SIG-M5 treated with dmso at 0.1 percent for 504 hours (cell line): ENCODE results near the gene ARID3C.
"Not testable (repeated sequence)": the region's sequence is repeated elsewhere in the genome, so short reads cannot be mapped to it uniquely, and the experiment has no call there.

Experiments used
- DNase-seq: peaks from one replicate; lab custom pipeline; 2025; ENCODE audit not compliant: unreplicated experiment; lab: John Stamatoyannopoulos, UW

ARID3C gene

DNA sequence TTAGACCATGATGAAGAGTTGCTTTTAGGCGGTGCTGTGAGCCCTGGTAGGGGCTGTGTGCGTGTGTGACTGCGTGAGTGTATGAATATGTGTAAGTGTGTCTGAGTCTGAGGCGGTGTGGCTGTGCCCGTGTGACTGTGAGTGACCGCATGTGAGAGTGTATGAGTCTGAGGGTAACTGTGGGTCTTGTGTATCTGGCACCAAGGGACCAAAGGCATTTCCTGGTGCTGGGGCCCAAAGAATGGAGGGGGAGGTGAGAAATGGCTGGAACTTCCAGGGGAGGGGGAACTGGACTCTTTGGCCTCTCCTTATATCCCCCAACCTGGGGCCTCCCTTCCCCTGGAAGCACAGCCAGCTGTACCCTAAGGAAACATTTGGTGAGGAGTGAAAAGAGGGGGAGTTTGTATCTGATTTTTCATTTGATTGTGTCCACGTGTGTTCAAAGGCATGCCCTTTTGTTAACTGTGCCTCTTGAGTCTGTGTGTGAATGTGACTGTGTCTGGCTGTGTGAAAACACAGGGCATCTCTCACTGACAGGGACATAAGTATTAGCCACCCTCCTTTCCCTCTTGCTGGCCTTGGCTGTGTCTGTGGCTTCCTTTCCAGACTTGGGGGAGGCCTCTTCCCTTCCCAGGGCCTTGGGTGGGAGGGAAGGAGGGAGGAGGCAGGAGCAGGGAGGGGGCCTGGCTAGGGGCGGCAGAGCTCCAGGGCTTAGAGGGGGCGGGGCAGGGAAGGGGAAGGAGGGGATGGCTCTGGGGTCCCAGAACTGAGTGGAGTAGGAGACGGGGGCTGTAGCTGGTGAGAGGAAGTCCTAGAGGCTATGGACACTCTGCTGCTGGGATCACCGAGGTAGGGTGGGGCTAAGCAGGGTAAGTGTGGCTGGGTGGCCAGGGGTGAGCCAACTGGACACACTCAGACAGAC lies 24.5 kb upstream of the ARID3C start:
- DNase-seq = no peak

- DNase-seq = no peak
Measured at GRCh38 chr9:34652602-34653000, 23.7 kb upstream of the ARID3C start.

GRCh38 chr9:34651876-34652601 lies 23.2 kb upstream of the ARID3C start, which contains the start of gene IL11RA:
Gene IL11RA, plus strand, starts transcription at chr9:34652185. Its CDS starts 3,033 bp downstream, at chr9:34655218.
- DNase-seq = no peak

DNA sequence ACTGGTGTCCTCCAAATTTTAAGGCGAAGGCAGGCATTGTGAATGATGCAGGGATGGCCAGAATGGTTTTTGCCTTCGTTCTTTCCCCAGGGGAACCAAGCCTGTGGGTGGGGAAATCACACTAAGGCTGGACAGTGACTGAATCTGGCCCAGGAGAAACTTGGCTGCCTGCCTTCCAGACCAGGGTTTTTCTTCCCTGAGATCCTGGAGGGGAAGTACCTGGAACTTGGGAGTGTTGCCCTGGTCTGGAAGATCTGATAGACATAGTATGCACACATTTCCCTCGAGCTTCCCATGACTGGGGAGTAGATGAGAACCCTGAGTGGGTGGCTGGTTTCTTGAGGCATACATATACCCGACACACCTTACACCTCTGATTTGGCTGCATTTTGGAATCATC lies 22.5 kb upstream of the ARID3C start:
- no peak for DNase-seq

DNA sequence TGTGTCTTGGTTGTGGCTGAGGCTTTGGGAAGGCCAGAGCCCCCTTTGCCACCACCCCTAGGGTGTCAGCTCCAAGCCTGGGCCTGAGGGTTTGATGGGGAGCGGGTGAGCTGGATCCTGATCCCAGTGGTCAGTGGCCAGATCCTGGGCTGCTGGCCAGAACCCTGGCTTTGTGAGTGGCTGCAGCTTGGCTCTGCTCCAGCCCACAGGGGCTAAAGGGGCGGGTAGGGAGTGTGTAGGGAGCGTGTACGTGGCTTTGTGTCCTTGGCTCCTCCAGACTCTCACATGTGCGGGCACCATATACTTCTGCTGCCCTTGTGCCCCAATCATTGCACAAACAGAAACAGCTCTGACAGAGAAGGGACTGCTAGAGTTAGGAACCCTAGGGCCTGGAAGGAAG lies 21.9 kb upstream of the ARID3C start:
- no peak for DNase-seq

GRCh38 chr9:34648673-34649072 lies 19.8 kb upstream of the ARID3C start:
- DNase-seq = no peak

GRCh38 chr9:34647651-34648050 lies 18.8 kb upstream of the ARID3C start:
- DNase-seq = no peak

DNA sequence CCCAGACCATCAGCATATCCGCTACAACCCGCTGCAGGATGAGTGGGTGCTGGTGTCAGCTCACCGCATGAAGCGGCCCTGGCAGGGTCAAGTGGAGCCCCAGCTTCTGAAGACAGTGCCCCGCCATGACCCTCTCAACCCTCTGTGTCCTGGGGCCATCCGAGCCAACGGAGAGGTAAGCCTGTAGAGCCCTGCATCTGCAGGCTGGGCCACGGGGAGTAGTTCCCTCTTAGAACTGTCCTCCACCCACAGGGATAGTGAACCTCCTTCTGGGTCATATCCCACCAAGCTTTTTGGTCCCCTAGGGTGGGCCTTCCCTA lies 18.2 kb upstream of the ARID3C start:
- DNase-seq = no peak

DNA sequence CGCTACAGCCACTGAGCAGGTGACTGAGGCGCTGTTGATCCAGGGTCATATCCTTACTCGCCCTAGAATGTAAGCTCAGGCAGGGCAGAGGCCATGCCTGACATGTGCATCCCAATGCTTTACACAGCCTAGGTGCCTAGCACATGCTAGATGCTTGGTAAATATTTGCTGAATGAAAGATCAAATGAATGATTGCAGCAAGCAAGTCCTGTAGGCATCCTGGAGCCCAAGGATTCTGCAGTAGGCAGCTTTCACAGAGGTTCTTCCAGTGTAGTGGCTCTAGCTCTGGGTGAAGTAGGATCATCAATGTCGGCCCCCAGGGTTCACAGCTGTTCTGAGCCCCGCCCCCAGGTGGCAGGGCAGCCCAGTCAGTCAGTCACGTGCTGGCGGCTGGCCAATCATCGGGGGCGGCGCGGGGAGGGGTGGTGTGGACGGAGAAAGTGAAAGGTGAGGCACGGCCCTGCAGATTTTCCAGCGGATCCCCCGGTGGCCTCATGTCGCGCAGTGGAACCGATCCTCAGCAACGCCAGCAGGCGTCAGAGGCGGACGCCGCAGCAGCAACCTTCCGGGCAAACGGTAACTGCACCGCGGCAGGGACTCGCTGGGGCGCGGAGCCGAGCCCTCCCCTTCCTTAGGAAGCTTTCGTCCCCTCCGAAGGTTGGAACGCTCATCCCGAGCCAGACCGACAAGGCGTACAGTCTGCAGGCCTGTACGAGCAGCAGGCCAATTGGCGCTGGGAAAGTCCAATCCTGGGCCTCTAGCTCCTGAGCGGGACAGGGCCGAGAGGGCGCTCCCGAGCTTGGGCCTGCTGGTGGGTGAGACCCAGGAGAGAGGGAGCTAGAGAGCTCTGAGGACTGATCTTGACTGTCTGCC lies 17.6 kb upstream of the ARID3C start, which contains the start of gene GALT:
Gene GALT, plus strand, starts transcription at position 465 of the 873 bp plus-strand sequence. Its CDS starts 30 bp downstream, at position 495.
- peak; percentile 83 for DNase-seq

GRCh38 chr9:34644766-34645314 lies 16.0 kb upstream of the ARID3C start:
- no peak for DNase-seq

DNA sequence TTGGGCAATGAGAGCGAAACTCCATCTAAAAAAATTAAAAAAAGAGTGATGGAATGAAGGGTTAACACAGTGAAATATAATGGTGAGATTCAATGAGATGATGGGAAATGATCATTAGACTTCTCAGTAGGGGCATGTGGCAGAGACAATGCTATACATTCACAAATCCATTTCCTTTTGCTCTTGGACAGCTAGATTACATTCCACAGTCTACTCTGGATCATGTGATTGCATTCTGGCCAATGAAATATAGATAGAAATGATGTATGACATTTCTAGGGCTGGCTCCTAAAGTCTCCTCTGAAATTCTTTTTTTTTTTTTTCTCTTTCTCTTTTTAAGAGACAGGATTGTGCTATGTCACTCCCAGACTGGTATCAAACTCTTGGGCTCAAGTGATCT lies 13.8 kb upstream of the ARID3C start:
- no peak for DNase-seq

DNA sequence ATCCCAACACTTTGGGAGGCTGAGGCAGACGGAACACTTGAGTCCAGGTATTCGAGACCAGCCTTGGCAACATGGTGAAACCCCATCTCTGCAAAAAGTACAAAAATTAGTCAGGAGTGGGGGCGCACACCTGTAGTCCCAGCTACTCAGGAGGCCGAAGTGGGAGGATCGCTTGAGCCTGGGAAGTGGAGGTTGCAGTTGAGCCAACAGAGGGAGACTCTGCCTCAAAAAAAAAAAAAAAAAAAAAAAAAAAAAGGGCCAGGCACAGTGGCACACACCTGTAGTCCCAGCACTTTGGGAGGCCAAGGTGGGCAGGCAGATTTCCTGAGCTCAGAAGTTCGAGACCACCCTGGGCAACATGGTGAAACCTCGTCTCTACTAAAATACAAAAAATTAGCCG lies 10.5 kb upstream of the ARID3C start:
- DNase-seq = not testable (repeated sequence)

GRCh38 chr9:34638138-34638445 lies 9.2 kb upstream of the ARID3C start:
- DNase-seq = no peak

DNA sequence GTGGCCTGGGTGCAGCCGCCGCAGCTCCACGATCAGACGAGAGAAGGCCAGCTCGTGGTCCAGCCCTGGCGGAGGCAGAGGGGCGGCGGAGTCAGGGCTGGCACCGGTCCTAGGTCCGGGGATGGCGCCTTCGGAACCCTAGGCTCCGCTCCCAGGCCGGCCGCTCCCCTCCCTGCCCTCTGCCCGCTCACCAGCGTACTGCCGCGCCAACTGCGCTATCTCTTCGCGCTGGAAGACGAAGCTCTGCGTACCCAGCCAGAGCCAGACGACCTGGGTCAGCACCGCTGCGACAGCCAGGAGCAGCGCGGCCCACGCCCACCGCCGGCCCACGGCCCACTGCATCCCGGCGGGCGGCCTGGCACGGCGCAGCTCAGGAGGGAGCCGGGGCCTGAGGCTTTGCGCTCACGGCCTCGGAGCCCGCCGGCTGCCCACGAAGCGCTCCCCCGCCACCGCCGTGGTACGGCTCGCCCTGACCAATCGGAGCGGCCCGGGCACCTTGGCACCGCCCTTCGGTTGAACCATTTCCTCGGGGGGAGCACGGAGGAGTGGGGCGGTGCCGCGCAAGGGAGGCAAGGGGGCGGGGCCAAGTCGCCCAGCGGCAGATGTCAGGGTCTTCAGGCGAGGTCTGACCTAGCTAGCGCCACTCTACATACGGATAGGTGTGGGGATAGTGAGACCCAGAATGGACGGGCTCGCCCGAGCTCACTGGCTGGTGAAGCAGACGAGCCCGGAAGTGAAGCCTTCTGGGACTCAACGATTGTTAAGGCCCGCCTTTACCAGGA lies 8.7 kb upstream of the ARID3C start, which contains the start of gene SIGMAR1:
Gene SIGMAR1, minus strand, starts transcription at position 432 of the 782 bp plus-strand sequence. Its CDS starts 90 bp downstream, at position 342.
- DNase-seq = peak; percentile 77

GRCh38 chr9:34636791-34637355 lies 8.0 kb upstream of the ARID3C start:
- DNase-seq = peak; percentile 30

DNA sequence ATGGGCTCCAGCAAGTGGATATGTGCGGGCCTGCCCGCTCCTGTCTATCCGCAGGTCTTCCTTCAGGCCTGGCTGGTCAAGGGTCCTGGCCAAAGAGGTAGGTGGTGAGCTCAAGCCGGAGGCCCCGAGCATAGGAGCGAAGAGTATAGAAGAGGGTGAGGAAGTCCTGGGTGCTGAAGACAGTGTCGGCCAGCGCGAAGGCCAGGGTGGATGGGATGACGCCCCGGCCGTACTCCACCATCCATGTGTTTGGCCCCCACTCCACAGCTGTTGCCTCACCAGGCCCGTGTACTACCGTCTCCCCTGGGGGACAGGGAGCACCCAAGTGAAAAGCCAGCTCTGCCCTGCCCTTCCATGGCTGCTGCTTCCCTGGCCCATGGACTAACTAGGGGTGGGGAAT lies 6.7 kb upstream of the ARID3C start:
- DNase-seq = no peak

DNA sequence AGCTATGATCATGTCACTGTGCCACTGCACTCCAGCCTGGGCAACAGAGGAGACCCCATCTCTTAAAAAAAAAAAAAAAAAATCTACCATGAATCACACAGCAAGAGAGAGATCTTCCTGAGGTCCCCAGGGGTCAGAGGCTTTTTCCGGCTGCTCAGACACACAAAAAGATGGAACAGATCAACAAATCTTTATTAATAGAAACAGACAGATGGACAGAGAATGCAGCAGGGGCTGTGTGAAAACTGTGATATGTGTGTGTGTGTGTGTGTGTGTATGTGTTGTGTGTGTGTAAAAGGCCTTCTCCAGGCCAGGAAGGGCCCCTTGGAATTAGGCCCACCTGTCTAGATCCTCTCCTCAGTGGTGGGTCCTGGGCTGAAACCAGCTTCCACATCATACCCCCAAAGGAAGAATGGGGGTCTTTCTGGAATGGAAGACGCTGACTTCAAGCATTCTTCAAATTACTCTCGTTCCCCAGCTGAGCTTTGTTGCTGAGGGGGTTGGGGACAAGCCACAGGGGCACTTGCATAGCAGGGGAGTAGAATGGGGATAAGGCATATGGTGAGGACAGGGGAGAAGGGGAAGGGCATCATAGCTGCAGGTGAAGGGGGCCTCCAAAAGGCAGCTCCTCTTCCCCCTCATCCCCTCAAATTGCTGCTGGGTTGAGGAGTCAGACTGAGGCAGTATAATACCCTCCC lies 5.8 kb upstream of the ARID3C start:
- DNase-seq = no peak

DNA sequence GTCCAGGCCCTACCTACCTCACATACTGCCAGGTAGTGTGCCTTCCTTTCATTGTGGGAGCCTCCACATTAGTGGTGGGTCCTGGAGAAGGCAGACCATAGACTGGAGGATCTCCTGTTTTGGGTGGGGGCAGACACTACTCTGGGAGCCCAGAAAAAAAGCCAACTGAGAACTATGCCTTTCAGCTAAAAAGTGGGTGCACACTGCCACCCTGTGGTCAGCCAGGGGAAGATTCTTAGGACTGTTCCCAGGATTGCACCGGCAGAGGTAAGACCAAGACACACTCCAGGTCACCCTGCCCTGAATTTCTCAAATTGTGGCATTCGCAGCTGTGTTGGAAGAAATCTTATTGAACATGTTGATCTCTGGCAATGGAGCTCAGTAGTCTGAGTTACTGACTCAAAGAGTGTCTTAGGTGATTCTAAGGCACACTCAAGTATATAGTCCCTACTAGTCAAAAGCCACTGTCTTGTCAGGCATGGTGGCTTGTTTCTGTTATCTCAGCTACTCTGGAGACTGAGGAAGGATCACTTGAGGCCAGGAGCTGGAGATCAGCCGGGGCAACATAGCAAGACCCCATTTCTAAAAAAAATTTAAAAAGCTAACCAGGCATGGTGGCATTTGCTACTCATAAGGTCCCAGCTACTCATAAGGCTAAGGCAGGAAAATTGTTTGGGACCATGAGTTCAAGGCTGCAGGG lies 5.1 kb upstream of the ARID3C start:
- DNase-seq = peak; percentile 57

- no peak for DNase-seq
Measured at GRCh38 chr9:34633166-34633565, 4.3 kb upstream of the ARID3C start.
